ENCODE measurements around the gene MSI2. TPM values are rescaled to one million over a fixed set of nuclear protein-coding genes. Genes with fewer than 3 reads are reported as not detected.

MSI2 gene
- total RNA-seq, 1 experiment from 2014 or later, result 29.4 TPM

GRCh38 chr17:57518587-57519581, 262.6 kb downstream of the MSI2 start:
- peak; percentile 84 for DNase-seq (ENCODE audit: low read depth)

DNA sequence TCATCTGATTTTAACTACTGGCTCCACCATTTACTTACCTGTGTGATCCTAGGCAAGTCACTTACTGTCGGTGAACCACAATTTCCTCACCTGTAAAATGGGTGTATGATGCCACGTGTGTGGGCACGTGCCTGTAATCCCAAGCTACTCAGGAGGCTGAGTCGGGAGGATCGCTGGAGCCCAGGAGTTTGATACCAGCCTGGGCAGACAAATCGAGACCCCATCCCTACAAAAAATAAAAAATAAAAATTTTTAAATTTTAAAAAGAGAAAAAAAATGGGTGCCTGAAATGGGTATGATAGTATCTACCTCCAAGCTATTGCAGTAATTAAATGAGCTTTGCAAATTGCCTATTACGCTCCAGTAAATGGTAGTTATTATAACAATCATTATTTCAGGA, 263.5 kb downstream of the MSI2 start:
- no peak for DNase-seq (ENCODE audit: low read depth)

DNA sequence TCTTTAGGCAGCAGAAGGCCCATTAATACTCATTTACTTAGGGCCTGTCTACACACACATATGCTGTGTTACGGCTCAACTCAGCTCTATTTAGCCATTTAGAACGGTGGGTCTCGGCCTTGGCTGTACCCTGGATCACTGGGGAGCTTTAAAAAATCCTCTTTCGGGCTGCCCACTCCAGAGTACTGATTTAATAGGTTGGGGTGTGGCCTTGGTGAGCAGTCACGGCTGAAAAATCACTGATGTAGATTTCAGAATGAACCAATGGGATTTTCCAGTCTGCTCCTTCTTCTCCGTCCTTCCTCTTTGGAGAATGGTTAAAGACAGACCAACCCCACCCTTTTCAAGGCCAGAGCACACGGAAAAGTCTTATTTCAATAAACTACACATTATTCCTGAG, 265.3 kb downstream of the MSI2 start:
- no peak for DNase-seq (ENCODE audit: low read depth)

DNA sequence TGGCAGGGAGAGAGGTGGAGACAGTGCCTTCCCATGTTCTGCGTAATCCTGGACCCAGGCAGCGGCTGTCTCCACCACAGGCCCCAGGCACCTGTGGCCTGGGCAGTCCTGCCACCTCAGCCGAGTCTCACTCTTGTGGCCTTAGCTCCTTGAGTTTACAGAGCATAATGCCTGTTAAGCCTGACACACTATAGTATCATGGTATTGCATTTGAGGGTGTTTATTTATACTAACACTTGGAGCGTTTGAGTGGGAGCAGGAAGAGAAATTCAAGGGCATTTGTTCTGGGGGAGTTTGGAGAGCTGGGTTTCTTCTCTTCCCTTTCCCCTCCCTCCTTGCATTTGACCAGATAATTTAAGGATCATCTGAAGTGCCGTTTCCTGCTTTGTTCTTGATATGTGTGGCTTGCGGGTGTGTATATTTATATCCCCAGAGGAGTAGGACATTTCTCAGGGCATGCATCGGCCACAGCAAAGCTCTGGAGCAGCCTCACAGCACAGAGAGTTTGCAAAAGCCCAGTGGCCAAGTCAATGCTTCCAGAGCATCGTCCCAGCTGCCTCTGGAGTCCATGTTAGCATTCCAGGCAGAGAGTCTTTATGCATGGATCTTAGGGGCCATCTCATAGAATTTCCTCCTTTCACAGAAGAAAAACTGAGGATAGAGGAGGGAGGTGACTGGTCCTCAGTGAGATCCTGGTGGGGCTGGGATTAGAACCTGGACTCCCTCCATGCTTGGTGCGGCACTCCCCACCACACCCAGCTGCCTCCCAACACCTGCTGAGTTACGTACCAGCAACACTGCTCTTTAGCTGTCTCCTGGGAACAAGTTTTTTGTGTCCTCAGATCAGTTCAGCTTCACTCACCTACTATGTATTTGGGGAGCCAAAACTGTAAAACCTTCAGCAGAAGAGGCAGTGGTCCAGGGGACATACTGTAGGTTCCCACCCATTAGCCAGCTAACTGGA, 266.0 kb downstream of the MSI2 start:
- DNase-seq (ENCODE audit: low read depth), result peak; percentile 36

GRCh38 chr17:57523926-57524632, 267.8 kb downstream of the MSI2 start:
- DNase-seq (ENCODE audit: low read depth), result peak; percentile 47

DNA sequence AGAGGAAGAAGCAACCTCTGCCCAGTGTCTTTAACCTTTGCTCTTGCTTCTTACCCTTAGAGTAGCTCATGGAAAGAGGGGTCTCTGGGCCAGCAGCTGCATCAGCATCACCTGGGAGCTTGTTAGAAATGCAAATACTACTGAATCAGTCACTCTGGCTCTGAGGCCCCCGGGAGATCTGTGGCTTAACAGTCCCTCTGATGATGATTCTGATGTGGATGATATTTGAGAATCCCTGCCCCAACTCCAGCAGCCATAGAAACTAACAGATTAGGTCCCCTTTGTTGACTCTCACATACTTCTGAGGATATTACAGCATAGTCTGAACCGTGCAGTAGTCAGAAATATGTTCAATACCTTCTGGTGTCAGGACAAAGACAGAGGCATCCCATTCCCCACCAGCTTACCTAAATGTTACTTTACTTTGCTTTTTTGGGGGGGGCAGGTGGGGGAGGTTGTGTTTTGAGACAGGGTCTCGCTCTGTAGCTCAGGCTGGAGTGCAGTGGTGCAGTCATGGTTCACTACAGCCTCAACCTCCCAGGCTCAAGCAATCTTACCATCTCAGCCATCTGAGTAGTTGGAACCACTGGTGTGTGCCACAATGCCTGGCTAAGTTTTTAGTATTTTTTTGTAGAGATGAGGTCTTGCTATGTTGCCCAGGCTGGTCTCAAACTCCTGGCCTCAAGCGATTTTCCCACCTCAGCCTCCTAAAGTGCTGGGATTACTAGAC, 268.7 kb downstream of the MSI2 start:
- no peak for DNase-seq (ENCODE audit: low read depth)

DNA sequence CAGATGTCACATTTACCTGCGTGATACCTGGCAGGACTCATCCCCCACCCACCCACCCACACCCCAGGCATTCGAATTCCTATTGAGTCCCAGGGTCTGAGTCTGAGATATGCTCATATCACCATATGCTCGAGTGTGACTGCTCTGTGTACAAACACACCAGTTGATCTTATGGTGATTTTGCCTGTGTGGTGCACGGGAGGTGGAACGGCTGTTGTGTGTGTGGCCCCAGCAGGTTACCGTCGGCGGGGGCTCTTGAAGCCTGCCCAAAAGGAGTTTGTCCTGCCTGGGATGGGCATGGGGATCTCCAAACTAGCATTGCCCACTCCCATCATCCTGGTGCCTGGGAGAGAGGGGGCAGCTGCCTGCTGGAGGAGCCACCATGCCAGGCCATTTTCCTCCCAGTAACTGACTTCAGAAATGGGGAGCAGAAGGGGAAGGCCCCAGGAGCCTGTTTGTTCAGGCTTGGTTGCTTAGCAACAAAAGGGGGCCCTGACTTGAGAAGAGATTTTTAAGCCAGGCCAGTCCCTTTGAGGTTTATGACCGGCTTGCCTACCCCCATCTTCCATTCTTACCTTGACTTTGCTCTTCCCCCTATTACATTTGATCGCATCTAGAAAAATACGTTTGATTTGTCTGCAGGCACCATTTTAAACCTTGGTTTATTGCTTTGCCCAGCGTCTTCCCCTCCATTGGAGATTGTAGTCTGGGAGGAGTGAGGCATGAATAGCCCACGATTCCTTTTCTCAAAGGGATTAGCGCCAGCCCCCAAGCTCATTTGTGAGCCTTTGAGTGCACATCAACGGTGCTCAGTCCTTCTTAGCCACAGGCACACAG, 271.1 kb downstream of the MSI2 start:
- no peak for DNase-seq (ENCODE audit: low read depth)

DNA sequence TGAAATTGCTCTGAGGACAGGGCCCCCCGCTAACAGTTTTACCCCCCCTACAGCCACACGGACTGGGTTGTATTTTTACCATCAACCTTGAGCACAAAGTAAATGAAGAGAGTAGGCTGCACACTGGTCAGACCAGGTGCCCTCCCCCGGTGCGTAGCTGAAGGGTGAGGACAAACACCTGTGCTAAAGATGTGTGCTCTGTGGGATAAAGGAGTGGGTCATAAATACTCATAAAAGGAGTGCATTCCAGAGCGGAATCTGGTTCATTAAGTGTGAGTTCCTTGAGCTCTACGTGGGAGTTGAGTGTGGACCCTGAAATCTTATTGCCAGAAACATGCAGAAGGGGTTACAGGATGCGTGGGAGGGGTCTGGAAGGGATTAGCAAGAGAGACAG, 271.7 kb downstream of the MSI2 start:
- DNase-seq (ENCODE audit: low read depth), result no peak

DNA sequence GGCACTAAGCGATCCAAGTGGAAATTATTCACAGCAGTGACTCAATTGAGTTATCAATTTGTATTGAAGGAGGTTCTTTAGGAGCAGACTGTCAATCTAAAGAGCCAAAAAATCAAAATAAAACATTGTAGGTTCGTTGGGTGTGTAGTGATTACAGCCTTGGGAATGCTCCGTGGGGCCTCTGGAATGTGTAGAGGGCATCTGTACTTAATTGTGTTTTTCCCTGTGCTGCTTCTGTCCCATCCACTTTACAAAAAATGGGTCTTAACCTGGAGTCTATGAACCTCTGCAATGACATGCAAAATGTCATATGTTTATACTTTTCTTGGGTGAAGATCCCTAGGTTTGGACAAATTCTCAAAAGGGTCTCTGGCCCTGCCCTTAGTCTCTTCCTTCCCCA, 273.7 kb downstream of the MSI2 start:
- no peak for DNase-seq (ENCODE audit: low read depth)

DNA sequence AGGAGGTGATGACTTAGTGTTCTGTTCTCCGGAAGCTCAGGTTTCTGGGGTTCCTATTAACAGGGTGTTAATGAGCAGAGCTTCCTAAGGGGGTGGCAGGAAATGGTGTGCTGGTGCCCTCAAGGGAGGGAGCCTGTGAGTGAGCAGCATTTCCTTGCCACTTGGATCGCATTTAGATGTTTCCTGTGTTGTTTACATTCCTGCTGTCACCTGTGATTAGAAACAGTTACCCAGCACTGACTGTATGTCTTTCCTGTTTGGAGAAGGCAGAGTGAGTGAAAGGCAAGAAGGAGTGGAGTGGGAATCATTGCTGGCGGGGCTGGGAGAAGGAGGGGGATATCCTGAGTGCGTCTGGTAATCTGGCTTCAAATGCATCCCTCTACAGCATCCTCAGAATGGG, 274.2 kb downstream of the MSI2 start:
- no peak for DNase-seq (ENCODE audit: low read depth)

GRCh38 chr17:57531078-57531477, 274.8 kb downstream of the MSI2 start:
- DNase-seq (ENCODE audit: low read depth), result no peak

DNA sequence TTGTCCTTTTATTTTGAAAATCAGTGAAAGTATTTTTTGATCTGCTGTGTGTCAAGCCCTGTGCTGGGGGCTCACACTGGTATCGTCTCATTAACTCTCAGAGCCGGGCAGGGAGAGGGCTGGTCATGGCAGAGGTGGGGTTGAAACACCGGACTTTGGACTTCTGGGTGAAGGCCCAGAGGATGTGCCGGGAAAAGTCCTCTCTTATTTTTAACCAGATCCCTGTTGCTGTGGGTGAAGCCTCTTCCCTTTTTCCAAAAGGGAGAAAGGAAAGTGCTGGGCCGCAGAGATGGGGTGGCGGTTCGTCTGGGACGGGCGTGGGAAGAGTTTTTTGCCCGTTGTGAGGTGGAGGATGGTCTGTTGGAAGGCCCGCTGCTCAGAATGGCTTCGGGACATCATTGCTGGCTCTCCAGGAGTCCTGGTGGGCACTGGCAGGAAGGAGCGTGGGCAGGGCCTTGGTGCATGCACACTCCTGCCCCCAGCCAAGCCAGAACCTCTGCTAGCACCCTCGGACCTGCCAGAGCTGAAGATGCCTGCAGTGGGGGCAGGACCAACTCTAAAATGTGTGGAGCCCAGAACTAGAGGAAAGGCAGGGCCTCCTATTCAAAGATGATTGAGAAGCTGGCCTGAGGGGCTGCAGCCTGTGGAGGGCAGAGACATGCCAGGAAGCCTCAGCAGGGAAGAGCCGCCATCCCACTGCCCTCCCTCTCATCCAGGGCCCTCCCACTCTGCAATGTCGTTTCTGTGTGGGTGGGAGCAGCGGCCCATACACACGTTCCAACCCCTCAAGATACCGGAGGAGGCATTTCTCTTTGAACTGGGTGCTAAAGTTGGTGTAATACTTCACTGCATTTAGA, 275.6 kb downstream of the MSI2 start:
- DNase-seq (ENCODE audit: low read depth), result no peak

DNA sequence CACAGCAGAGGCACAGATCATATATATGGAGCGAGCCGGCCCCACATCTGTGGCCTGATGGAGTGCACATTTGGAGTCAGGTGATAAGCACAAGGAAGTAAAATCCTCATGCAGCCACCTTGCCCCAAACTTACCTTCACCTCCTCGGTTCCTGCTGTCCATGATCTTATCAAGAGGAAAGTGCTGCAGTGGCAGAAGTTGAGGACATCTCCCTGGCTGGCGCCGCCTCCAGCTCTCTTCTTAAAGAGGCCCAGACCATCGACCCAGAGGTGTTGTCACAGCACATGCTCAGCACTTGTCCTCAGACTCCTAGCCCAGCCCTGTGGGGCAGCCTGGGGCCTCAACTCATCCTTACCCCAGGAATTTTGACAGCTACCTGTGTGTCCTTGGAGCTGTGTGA, 276.2 kb downstream of the MSI2 start:
- no peak for DNase-seq (ENCODE audit: low read depth)

- no peak for DNase-seq (ENCODE audit: low read depth)
Observed at GRCh38 chr17:57532966-57533365, 276.6 kb downstream of the MSI2 start.

GRCh38 chr17:57533684-57534305, 277.5 kb downstream of the MSI2 start:
- no peak for DNase-seq (ENCODE audit: low read depth)

DNA sequence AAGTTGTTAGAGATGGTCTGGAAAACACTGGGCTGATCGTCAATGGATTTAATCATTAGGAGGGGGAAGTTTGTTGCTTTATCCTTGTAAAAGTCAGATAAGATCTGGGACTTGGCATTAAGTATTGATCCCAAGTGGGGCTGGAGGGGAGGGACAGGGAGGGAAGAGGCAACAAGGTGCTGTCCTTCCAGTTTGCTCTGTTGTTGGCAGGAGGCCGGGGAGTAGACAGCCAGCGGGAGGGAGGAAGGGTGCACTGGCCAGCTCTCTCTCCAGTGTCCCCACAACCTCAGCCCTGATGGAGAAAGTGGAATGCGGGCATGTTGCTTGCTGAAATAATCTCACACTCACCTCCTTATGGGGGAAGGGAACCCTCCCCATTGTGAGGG, 278.5 kb downstream of the MSI2 start:
- no peak for DNase-seq (ENCODE audit: low read depth)

DNA sequence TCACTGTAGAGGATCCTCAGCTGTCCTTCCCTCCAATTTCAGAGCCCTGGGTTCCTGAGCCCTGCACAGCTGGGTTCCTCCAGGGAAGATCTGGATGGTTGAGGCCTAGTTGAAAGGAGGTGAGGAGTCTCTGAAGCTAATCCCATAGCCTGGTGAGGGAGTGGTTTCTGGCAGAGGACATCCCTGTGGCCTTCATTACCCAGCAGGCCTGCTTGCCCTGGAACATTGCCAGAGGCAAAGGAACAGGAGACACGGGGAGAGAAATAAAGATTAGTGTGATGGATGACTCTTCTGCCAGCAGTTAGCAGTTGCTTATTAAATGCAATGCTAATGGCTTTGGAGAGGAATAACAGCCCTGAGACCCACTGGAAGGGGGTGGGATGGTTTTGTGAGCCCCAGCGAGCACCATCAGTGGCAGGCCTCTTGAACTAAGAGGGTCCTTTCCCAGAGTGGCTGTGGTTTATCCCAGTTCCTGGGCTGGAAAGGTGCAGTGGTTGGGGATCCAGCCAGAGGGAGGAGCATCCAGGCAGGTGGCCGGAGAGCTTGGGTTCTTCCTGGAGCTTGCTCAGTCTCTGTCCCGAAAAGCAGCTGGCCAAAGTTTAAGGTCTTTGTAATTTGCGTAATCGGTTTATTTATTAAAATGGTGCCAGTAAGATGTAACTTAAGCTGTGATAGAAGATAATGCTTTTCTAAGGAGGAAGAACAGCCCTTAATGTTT, 279.1 kb downstream of the MSI2 start:
- DNase-seq (ENCODE audit: low read depth), result peak; percentile 44

DNA sequence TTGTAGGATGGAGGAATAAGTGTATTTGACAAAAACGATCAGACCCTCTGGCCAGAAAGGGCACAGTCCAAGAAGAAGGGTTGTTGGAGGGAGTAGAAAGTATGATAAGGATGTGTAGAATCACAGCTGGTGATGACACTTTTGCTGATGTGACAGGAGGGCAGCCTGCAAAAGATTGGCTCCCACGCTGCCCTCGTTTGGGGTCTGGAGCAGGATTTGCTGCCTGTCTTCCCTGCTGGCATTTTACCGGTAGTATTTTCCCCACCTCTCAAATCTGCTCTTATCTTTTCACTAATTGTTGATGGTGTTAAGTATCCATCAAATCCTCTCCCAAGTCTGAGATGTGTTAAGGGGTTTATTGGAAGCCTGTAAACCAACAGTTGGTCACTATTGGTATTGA, 280.0 kb downstream of the MSI2 start:
- DNase-seq (ENCODE audit: low read depth), result no peak

All from RPMI7951 (cell line).